Kasumi-1 (cell line): ENCODE data around the gene CWC22.
"Not testable (repeated sequence)": the region's sequence is repeated elsewhere in the genome, so short reads cannot be mapped to it uniquely, and the experiment has no call there.

ENCODE experiments used
- DNase-seq, 2 experiments: peaks; one replicate each; lab custom pipeline; 2025; lab: John Stamatoyannopoulos, UW

CWC22 gene

DNA sequence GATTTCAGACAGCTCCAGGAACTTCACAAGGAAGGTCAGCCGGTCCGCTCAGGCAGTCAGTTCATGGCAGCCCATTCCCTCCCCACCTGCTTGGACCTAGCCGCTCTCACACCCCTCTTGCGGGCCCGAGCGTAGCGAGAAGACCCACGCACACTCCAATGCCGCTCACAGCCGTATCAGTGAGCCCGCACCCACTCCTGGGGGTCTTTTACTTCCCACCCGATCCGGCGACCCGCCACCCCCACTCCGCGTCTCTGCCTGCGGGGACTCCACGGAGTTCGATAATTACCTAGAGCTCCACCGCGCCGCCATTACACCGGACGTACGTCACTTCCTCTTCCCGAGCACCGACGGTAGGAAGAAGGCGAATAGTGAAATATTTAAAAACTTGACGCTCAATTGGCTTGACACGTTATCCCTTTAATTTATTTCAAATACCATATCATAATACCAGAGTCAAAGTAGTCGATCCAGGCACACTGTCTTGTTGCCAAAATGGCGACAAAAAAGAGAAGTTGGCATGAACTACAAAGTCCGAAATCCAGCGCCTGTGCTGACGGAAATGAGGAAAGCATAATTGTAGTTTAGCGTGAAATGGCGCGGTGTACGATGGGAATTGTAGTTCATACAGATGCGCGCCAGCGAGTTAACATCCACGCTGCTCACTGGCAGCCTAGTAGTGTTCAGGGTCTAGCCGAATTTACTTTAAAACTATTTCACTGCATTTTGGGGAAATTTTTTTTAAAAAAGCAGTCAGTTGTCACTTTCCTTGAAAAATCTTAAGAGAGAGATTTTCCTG lies at the start of gene CWC22:
Gene CWC22 (minus strand): TSS at position 517 of the 799 bp plus-strand sequence. CDS start 13,956 bp downstream, outside the sequence.
- peak; percentile 100 for DNase-seq

- DNase-seq = no peak
These were observed 49.4 kb upstream of the CWC22 start for GRCh38 chr2:180056367-180057118.

GRCh38 chr2:180054576-180054975 lies 47.5 kb upstream of the CWC22 start:
- not testable (repeated sequence) for DNase-seq

DNA sequence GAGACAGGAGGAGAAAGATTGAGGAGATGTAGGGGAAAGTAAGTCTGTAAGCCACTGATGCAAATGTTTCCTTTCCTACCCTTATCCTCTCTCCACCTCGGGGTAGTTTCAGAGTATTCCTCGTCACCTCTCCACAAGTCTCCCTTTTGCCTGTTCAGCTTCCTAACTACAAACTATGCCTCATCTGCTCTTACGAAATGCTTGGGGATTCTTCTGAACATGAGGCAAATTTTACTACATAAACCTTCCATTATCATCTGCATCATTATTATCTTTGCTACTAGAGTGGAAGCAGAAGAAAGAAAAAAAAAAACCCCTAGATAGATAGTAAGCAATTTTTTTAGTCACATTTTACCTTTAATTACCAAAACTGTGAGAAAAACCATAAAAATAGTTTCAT lies 43.1 kb upstream of the CWC22 start:
- DNase-seq = no peak

GRCh38 chr2:180048251-180048650 lies 41.2 kb upstream of the CWC22 start:
- DNase-seq = no peak

DNA sequence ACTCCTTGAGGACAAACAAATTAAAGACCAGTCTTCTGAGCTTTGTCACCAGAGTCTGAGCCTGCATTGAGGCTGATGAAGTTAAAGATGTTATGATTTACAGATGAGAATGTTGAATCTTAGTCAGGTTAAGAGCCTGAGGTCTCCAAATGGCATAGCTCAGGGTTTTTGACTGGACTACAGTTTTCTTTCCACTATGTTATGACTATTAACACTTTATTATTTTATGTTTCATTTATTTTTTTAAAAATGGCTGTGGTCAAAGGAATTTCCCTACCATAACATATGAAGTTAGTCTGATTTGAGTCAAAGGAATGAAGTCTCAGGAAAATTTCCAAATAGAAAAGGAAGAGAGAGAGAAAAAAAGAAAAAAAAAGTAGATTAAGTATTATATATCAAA lies 39.7 kb upstream of the CWC22 start:
- no peak for DNase-seq

- no peak for DNase-seq
These were observed 39.1 kb upstream of the CWC22 start for GRCh38 chr2:180046202-180046601.

GRCh38 chr2:180040146-180040925 lies 33.2 kb upstream of the CWC22 start:
- DNase-seq = no peak

- DNase-seq = no peak
These were observed 31.9 kb upstream of the CWC22 start for GRCh38 chr2:180038997-180039396.

GRCh38 chr2:180033993-180034894 lies 27.1 kb upstream of the CWC22 start:
- peak; percentile 42 to 68 for DNase-seq

DNA sequence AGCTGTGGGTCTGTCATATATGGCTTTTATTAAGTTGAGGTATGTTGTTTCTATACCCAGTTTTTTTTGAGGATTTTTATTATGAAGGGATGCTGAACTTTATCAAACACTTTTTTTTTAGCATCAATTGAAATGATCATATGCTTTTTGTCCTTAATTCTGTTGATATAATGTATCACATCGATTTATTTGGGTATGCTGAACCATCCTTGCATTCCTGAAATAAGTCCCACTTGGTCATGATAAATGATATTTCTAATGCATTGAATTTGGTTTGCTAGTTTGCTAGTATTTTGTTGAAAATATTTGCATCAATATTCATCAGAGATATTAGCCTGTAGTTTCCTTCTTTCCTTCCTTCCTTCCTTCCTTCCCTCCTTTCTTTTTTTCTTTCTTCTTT lies 22.5 kb upstream of the CWC22 start:
- no peak for DNase-seq

DNA sequence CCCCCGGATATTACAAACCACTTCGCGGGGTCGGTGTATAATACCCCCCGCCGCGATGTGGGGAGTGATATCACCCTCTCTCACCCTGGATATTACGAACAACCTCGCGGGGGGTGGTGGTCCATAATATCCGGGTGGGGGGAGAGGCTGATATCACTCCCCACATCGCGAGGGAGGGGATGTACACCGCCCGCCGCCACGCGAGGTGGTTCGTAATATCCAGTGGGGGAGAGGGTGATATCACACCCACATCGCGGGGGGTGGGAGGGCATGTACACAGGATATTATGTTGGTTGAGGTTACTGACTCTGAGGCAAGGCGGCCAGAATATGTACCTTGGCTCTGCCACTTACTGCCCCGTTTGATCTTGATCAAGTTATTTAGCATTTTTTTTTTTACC lies 14.8 kb upstream of the CWC22 start:
- DNase-seq = no peak

GRCh38 chr2:180017784-180018183 lies 10.7 kb upstream of the CWC22 start:
- no peak for DNase-seq

GRCh38 chr2:180016937-180017336 lies 9.8 kb upstream of the CWC22 start:
- DNase-seq = no peak

GRCh38 chr2:180015951-180016709 lies 9.0 kb upstream of the CWC22 start:
- no peak for DNase-seq

- DNase-seq = no peak
These were observed 5.4 kb upstream of the CWC22 start for GRCh38 chr2:180012523-180012922.

DNA sequence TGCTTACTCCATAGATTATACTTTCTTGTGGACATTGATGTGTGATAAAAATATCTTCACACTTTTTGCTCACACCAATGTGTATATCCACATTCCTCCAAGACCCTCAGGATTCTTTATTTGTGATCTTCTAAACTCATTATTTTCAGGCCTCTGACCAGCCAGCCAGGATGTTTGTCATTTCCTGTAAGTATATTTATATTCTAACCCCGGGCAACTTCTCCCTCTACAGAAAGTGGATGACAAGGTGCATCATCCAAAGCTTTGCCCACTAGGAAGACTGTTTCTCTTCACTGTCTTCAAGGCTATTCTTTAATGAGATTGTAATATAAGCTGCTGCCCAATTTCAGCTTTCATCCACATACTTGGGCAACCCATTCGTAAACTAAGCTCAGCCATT lies 3.6 kb upstream of the CWC22 start:
- peak; percentile 23 to 43 for DNase-seq

DNA sequence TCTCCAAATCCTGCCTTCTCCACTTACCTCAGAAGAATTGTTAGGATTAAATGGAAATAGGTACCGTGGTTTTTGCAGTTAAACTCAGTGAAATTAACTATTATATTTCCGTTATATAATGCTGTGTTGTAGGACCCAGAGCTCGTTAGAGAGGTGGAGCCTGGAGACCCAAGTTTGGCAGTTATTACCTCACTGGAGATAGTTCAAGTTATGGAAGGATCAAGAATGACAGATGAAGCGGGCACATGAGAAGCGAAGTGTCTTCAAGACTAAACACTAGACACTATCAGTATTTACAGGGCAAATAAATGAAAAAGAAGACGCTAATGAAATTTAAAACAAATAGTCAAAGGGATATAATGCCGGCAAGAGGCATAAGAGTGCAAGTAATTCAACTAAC lies 866 bp downstream of the CWC22 start:
- DNase-seq = peak; percentile 27 to 62

- DNase-seq = not testable (repeated sequence)
These were observed 1.6 kb downstream of the CWC22 start for GRCh38 chr2:180005465-180005864.

DNA sequence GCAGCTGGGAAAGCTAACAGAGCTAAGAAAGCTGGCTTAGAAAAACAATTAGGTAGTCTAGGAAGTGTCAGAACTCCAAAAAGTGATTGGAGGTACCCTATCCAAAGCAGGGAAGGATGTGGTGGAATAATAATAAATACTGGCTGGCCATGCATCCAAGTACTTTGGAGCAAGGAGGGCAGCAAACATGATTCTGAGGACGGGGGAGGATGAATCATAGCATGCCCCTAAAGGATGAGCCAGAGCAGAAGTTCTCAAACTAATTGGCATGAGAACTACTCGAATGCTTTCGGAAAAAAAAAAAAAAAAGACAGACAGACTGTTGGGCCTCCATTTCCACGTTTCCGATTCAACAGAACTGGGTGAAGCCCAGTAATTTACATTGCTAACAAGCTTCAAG lies 2.4 kb downstream of the CWC22 start:
- no peak for DNase-seq

DNA sequence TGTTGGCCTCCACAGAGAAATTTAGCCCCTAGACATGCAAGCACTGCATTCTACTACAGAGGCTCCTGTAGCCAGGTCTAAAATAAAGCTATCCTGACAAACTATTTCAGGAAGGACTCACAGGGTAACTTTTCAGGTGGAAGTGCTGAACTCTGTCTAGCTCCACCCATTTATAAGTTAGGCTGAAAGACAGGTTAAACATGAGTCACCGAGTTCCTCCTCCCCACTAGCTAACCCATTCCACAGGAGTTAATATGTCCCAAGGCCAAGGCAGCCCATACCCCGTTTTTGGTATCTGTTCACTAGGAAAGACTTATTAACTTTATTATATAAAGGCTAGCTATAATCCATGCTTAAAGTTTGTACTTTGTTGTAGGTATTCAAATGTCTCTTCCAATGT lies 3.5 kb downstream of the CWC22 start:
- no peak for DNase-seq
